Trophoblast cell (in vitro differentiated cells and primary cell): ENCODE data around the gene WFS1.

Experiments used
- DNase-seq, 2 donors: peaks; one replicate each; pipeline ENCODE4 v3.0.0-alpha.2; 2016
- H2AFZ ChIP-seq: 2 replicates; pipeline ENCODE4 v1.6.1; 2013; ENCODE audit warnings: low read length, moderate library complexity, mild to moderate bottlenecking; ENCODE audit not compliant: insufficient read depth, poor library complexity
- H2AK5ac ChIP-seq: 2 replicates; pipeline ENCODE4 v1.6.1; 2013; ENCODE audit warnings: mild to moderate bottlenecking, low read length
- H2BK120ac ChIP-seq: 2 replicates; pipeline ENCODE4 v1.6.1; 2013; ENCODE audit warnings: low read length, mild to moderate bottlenecking, moderate library complexity; ENCODE audit not compliant: insufficient read depth, poor library complexity
- H2BK12ac ChIP-seq: 2 replicates; pipeline ENCODE4 v1.6.1; 2013; ENCODE audit warnings: mild to moderate bottlenecking, low read length, moderate library complexity
- H2BK5ac ChIP-seq: 2 replicates; pipeline ENCODE4 v1.6.1; 2013; ENCODE audit warnings: low read length, low read depth, moderate library complexity, mild to moderate bottlenecking; ENCODE audit not compliant: poor library complexity
- H3K14ac ChIP-seq: 2 replicates; pipeline ENCODE4 v1.6.1; 2013; ENCODE audit warnings: mild to moderate bottlenecking, low read length
- H3K18ac ChIP-seq: 2 replicates; pipeline ENCODE4 v1.6.1; 2013; ENCODE audit warnings: mild to moderate bottlenecking, low read length
- H3K23ac ChIP-seq: 2 replicates; pipeline ENCODE4 v1.6.1; 2013; ENCODE audit warnings: low read length
- H3K27ac ChIP-seq: 2 replicates; pipeline ENCODE4 v1.5.1; 2013; ENCODE audit warnings: low read depth, mild to moderate bottlenecking, inconsistent platforms, low read length, moderate library complexity
- H3K27me3 ChIP-seq: 2 replicates; pipeline ENCODE4 v1.6.1; 2013; ENCODE audit warnings: inconsistent platforms, mild to moderate bottlenecking, low read length, moderate library complexity; ENCODE audit not compliant: insufficient read depth
- H3K36me3 ChIP-seq, 2 experiments: 1 replicate in 1 of 2; 2 replicates in 1 of 2; pipeline ENCODE4 v1.6.1; 2013; ENCODE audit warnings: low read length in 2 of 2, mild to moderate bottlenecking in 2 of 2, moderate library complexity in 1 of 2; ENCODE audit not compliant: insufficient read depth in 2 of 2, control insufficient read depth in 1 of 2
- H3K4ac ChIP-seq: 2 replicates; pipeline ENCODE4 v1.6.1; 2013; ENCODE audit warnings: low read depth, mild to moderate bottlenecking, low read length, moderate library complexity
- H3K4me1 ChIP-seq, 2 experiments: 1 replicate in 1 of 2; 2 replicates in 1 of 2; pipeline ENCODE4 v1.6.1; 2013; ENCODE audit warnings: low read length in 2 of 2, mild to moderate bottlenecking in 2 of 2, moderate library complexity in 1 of 2; ENCODE audit not compliant: insufficient read depth in 2 of 2, control insufficient read depth in 1 of 2
- H3K4me2 ChIP-seq: 2 replicates; pipeline ENCODE4 v1.6.1; 2013; ENCODE audit warnings: inconsistent platforms, mild to moderate bottlenecking, low read length, moderate library complexity
- H3K4me3 ChIP-seq: 2 replicates; pipeline ENCODE4 v1.5.1; 2013; ENCODE audit warnings: mild to moderate bottlenecking, low read depth, low read length, inconsistent platforms
- H3K79me1 ChIP-seq: one replicate; pipeline ENCODE4 v1.6.1; 2013; ENCODE audit warnings: low read length
- H3K79me2 ChIP-seq: 2 replicates; pipeline ENCODE4 v1.6.1; 2013; ENCODE audit warnings: low read length, mild to moderate bottlenecking; ENCODE audit not compliant: control insufficient read depth, insufficient read depth, poor library complexity
- H3K9ac ChIP-seq: 2 replicates; pipeline ENCODE4 v1.6.1; 2013; ENCODE audit warnings: mild to moderate bottlenecking, low read length
- H3K9me3 ChIP-seq: 2 replicates; pipeline ENCODE4 v1.6.1; 2013; ENCODE audit warnings: low read depth, mild to moderate bottlenecking, control low read depth, inconsistent platforms, low read length; ENCODE audit not compliant: insufficient read depth
- H4K12ac ChIP-seq: 2 replicates; pipeline ENCODE4 v1.6.1; 2013; ENCODE audit warnings: low read depth, mild to moderate bottlenecking, low read length, moderate library complexity
- H4K8ac ChIP-seq: 2 replicates; pipeline ENCODE4 v1.6.1; 2013; ENCODE audit warnings: low read depth, mild to moderate bottlenecking, low read length, moderate library complexity
- H4K91ac ChIP-seq: one replicate; pipeline ENCODE4 v1.6.1; 2013; ENCODE audit warnings: low read depth, mild to moderate bottlenecking, low read length, moderate library complexity
- WGBS: extraction: QIAGEN DNeasy Blood & Tissue Kit; methylation state at CpG from one replicate; pipeline ENCODE4 v1.1.7; 2013; ENCODE audit warnings: missing lambda C conversion rate; ENCODE audit not compliant: insufficient read length, insufficient coverage; ENCODE audit errors: extremely low coverage; 5-methylcytosine and 5-hydroxymethylcytosine counted together

Gene WFS1

DNA sequence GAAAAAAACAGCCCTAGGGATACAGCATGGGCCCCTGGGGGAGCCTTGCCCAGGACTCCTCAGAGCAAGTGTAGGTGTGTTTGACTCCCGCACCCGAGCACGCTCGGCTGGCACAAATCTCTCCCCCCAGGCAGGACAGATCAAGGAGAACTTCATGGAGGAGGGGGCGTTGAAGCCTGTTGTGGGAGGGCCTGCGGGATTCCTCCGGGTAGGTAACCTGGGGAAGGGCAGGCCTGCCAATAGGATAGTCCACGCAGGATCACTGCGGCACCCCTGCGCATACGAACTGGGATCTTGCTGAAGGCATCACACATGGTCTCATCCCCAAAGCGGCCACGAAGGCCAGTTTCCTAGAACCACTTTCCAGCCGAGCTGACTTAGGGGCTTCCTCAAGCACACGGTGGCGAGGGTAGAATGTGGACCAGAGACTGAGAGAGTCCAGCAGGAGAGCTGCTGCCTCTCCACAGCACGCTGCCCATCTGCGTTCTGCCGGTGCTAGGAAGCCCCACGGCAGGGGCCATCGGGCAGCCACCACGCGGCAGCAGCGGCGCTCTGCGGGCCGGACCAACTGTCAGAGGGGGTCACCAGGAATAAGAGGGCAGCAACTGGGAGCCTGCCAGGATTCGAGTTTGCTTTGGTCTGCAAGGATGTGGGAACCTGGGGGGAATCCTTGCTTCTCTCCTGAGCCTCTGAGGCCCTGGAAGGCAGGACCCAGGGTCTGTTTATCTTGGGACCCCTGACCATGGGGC is 56.8 kb downstream of the WFS1 start:
- H3K14ac ChIP-seq, result no peak overlapping the region
- H3K79me1 ChIP-seq, result no peaks in the 10 kb centered on the region
- no peak overlapping the region for H2AFZ ChIP-seq
- no peak overlapping the region for H2BK12ac ChIP-seq
- no peak overlapping the region for H3K4ac ChIP-seq
- no peak overlapping the region for H3K9ac ChIP-seq
- no peak overlapping the region for H3K27ac ChIP-seq
- H4K8ac ChIP-seq, result no peak overlapping the region
- no peak overlapping the region for H3K4me2 ChIP-seq
- H3K27me3 ChIP-seq, result no peaks in the 10 kb centered on the region
- no peak overlapping the region for H4K12ac ChIP-seq
- H3K36me3 ChIP-seq, result no peaks in the 10 kb centered on the region
- peaks cover 2 to 3% of the 10 kb centered on the region in 2 experiments for H3K4me1 ChIP-seq
- H3K9me3 ChIP-seq, result peaks cover 3% of the 10 kb centered on the region
- DNase-seq, result no peak
- WGBS, result no CpG with 5 or more reads among the region's 28 CpGs
- no peak overlapping the region for H2BK120ac ChIP-seq
- no peak overlapping the region for H3K23ac ChIP-seq
- H4K91ac ChIP-seq, result no peak overlapping the region
- H3K79me2 ChIP-seq, result no peaks in the 10 kb centered on the region
- H3K18ac ChIP-seq, result no peak overlapping the region
- no peak overlapping the region for H2BK5ac ChIP-seq
- H3K4me3 ChIP-seq, result no peak overlapping the region
- H2AK5ac ChIP-seq, result no peak overlapping the region

DNA sequence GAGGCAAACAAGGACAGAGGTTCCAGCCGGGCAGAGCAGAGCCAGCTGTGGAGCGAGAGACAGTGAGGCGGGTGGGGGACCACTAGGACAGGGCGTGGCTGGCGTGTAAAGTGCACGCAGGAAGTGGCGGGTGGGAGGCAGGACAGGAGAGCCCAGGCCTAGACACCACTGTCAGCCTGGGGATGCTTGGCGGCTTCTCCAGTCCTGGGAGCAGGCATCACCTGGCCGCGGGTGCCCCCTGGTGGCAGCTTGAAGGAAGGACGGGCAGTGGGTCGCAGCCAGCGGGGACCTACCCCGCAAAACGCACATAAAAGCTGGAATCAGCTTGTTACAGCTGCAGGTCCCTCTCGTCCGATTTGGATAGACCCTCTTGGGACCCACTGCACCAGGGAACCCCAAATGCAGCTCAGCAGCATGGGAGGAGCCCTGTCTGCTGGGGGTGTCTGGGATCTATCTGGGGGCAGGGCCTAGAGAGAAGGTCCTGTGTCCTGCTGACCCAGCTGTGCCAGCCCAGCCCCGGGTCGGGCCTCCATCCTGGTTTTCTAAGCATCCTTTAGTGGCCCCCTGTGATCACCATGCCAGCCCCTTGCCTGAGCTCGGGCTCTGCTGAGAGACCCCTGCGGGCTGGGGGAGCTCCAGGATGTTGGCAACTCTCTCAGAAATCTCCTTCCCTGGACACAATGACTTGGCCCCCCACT is 57.7 kb downstream of the WFS1 start:
- Histone ChIP-seq H3K79me2 (no peaks in the 10 kb centered on the region), H3K36me3 (no peaks in the 10 kb centered on the region), H2BK12ac (no peak overlapping the region), H2AK5ac (no peak overlapping the region), H2BK5ac (no peak overlapping the region), H4K8ac (no peak overlapping the region), H2BK120ac (no peak overlapping the region), H4K91ac (no peak overlapping the region), H3K4me3 (no peak overlapping the region), H3K9ac (no peak overlapping the region), H3K4me2 (no peak overlapping the region), H4K12ac (no peak overlapping the region), H3K4ac (no peak overlapping the region), H3K4me1 (peaks cover 2 to 3% of the 10 kb centered on the region in 2 experiments), H3K14ac (no peak overlapping the region), H2AFZ (no peak overlapping the region), H3K27me3 (no peaks in the 10 kb centered on the region), H3K79me1 (no peaks in the 10 kb centered on the region), H3K18ac (no peak overlapping the region), H3K27ac (no peak overlapping the region), H3K9me3 (peaks cover 4% of the 10 kb centered on the region), H3K23ac (no peak overlapping the region)
- no CpG with 5 or more reads among the region's 21 CpGs for WGBS
- DNase-seq, result peak; percentile 68 to 87

DNA sequence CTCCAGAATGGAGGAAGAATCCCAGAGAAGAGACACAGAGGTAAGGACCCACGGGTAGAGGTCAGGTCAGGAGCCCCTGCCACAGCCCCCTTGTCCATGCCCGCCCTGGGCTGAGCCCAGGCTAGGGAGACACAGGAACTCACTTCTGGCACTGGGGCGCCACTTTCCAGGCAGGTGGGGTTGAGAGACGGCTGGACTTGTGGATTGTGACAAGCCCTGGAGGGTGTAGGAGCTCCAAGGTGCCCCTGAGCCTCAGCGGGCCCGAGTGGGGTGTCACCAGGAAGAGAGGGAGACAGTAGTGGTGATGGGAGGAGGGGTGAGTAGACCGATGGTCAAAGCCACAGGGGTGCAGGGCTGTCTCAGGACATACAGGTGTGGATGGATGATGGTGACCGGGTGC is 58.9 kb downstream of the WFS1 start:
- WGBS, result no CpG with 5 or more reads among the region's 8 CpGs

DNA sequence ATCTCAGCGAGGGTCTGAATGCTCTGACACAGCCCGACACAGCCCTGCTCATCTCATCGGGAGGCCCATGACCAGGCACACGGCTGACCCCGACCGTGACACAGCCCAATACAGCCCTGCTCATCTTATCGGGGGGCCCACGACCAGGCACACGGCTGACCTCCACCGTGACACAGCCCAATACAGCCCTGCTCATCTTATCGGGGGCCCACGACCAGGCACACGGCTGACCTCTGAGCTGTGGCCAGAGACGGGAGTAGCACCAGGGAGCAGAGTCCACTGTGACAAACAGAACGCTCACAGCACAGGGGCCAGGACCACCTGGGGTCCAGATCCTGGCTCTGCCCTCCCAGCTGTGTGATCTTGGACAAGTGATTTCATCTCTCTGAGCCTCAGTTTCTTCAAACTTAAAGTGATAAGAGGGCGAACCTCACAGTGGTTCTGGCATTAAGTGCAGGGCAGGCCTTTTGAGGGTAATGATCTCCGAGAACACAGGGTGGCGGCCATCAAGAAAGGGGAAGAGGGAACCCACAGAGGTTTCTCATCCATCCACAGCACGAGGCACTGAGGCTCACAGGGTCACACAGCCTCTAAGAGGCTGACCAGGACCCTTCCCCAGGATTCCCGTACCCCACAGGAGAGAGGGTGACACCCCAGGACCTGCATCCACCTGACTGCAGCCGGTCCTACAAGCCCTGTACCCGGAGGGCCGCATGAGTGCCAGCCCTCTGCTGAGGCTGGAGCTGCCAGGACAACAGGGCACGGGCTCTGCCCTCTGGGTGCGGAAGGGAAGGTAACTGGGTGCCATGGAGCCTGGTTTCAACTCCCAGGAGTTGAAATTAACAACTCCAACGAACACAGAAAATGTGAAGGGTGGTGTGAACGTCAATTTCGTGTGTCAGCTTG is 60.1 kb downstream of the WFS1 start:
- Histone ChIP-seq H3K4me1 (peaks cover 2 to 3% of the 10 kb centered on the region in 2 experiments), H3K79me1 (no peaks in the 10 kb centered on the region), H3K23ac (no peak overlapping the region), H2AFZ (no peak overlapping the region), H4K12ac (no peak overlapping the region), H2BK120ac (no peak overlapping the region), H4K8ac (no peak overlapping the region), H3K9me3 (peaks cover 4% of the 10 kb centered on the region), H3K27ac (no peak overlapping the region), H3K4ac (no peak overlapping the region), H3K79me2 (no peaks in the 10 kb centered on the region), H3K9ac (no peak overlapping the region), H3K18ac (no peak overlapping the region), H3K14ac (no peak overlapping the region), H3K4me2 (no peak overlapping the region), H3K4me3 (no peak overlapping the region), H3K27me3 (no peaks in the 10 kb centered on the region), H2BK5ac (no peak overlapping the region), H2BK12ac (no peak overlapping the region), H3K36me3 (no peaks in the 10 kb centered on the region), H2AK5ac (no peak overlapping the region), H4K91ac (no peak overlapping the region)
- DNase-seq, result no peak
- WGBS, result no CpG with 5 or more reads among the region's 28 CpGs

More for the DNA sequence above, 58.9 kb downstream of the WFS1 start:
- no peak overlapping the region for H3K18ac ChIP-seq
- H4K91ac ChIP-seq, result no peak overlapping the region
- H3K23ac ChIP-seq, result no peak overlapping the region
- H3K27me3 ChIP-seq, result no peaks in the 10 kb centered on the region
- H2AFZ ChIP-seq, result no peak overlapping the region
- no peak overlapping the region for H3K4ac ChIP-seq
- H3K4me2 ChIP-seq, result no peak overlapping the region
- no peak overlapping the region for H2BK12ac ChIP-seq
- H2AK5ac ChIP-seq, result no peak overlapping the region
- H3K9ac ChIP-seq, result no peak overlapping the region
- H3K79me1 ChIP-seq, result no peaks in the 10 kb centered on the region
- H2BK120ac ChIP-seq, result no peak overlapping the region
- peaks cover 4% of the 10 kb centered on the region for H3K9me3 ChIP-seq
- no peak overlapping the region for H3K4me3 ChIP-seq
- no peaks in the 10 kb centered on the region for H3K36me3 ChIP-seq
- no peaks in the 10 kb centered on the region for H3K79me2 ChIP-seq
- H4K12ac ChIP-seq, result no peak overlapping the region
- H3K27ac ChIP-seq, result no peak overlapping the region
- no peak for DNase-seq
- no peak overlapping the region for H2BK5ac ChIP-seq
- no peak overlapping the region for H3K14ac ChIP-seq
- no peak overlapping the region for H4K8ac ChIP-seq
- H3K4me1 ChIP-seq, result peaks cover 2 to 3% of the 10 kb centered on the region in 2 experiments
